RWPE2 (cell line): ENCODE measurements around the gene MTRF1.

Experiments
- ATAC-seq: fragments of 200-7000 bp; cut with Tn5 transposase; 3 replicates; pipeline ENCODE4 v1.9.1; 2021; ENCODE audit warnings: low read depth
- DNase-seq: peaks from one replicate; pipeline ENCODE4 v3.0.0-alpha.2; 2020; ENCODE audit warnings: low spot score
- H3K27ac ChIP-seq: fragments of 450-650 bp; 2 replicates; pipeline ENCODE4 v1.5.1; 2017; ENCODE audit warnings: mild to moderate bottlenecking; ENCODE audit not compliant: poor library complexity, severe bottlenecking
- H3K27me3 ChIP-seq: fragments of 250-450 bp; sonication (Bioruptor Pico); 2 replicates; pipeline ENCODE4 v1.5.1; 2021; ENCODE audit warnings: mild to moderate bottlenecking, moderate library complexity; ENCODE audit not compliant: insufficient read depth, poor library complexity, severe bottlenecking
- H3K36me3 ChIP-seq: fragments of 250-450 bp; sonication (Bioruptor Pico); 2 replicates; pipeline ENCODE4 v1.5.1; 2020; ENCODE audit warnings: low read depth, mild to moderate bottlenecking, moderate library complexity
- H3K4me1 ChIP-seq: fragments of 250-450 bp; sonication (Bioruptor Pico); 2 replicates; pipeline ENCODE4 v1.5.1; 2021; ENCODE audit warnings: mild to moderate bottlenecking, moderate library complexity; ENCODE audit not compliant: insufficient read depth, poor library complexity, severe bottlenecking
- H3K4me3 ChIP-seq: fragments of 250-450 bp; sonication (Bioruptor Pico); 2 replicates; pipeline ENCODE4 v1.5.1; 2021; ENCODE audit warnings: mild to moderate bottlenecking, moderate library complexity; ENCODE audit not compliant: severe bottlenecking
- H3K9me3 ChIP-seq: fragments of 250-450 bp; sonication (Bioruptor Pico); 2 replicates; pipeline ENCODE4 v1.5.1; 2021; ENCODE audit warnings: mild to moderate bottlenecking, moderate library complexity; ENCODE audit not compliant: severe bottlenecking
- CTCF ChIP-seq: fragments of 450-650 bp; IDR thresholded peaks from one replicate; pipeline ENCODE4 v1.5.1; 2017; ENCODE audit warnings: mild to moderate bottlenecking, moderate library complexity; ENCODE audit not compliant: poor library complexity, severe bottlenecking

MTRF1 gene

GRCh38 chr13:41188584-41188983 lies 74.8 kb downstream of the MTRF1 start:
- H3K4me1 ChIP-seq: peaks cover 26% of the 10 kb centered on the region
- no peak overlapping the region for H3K4me3 ChIP-seq
- H3K27me3 ChIP-seq: no peaks in the 10 kb centered on the region
- peak overlapping the region; percentile 37 for H3K27ac ChIP-seq
- H3K9me3 ChIP-seq: no peaks in the 10 kb centered on the region
- H3K36me3 ChIP-seq: peaks cover 18% of the 10 kb centered on the region; the same call in 1 of the 2 replicates
- DNase-seq (no peak), ATAC-seq (peak; percentile 66)
- no peak for TF ChIP-seq CTCF

DNA sequence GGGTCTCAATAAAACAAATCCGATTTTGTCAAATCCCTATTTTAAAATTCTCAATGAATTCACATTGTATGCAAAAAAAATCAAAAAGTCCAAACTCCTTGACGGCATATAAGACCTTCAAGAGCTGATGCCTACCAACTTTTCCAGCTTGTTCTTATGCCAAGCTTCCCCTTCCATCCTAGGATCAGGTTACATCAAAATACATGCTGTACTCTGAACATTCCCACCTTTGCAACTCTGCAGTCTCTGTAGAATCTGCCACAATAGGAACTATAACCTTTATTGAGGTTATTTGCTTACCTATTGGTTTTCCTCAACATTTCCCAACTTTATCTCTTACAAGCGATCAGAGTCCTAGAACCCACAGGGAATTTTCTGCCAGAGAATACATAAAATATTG lies 76.9 kb downstream of the MTRF1 start:
- Histone ChIP-seq H3K4me3 (no peak overlapping the region), H3K9me3 (no peaks in the 10 kb centered on the region), H3K36me3 (peaks cover 5% of the 10 kb centered on the region; the same call in 1 of the 2 replicates), H3K4me1 (peaks cover 30% of the 10 kb centered on the region), H3K27me3 (no peaks in the 10 kb centered on the region), H3K27ac (no peak overlapping the region)
- TF ChIP-seq CTCF: no peak
- ATAC-seq: no peak
- no peak for DNase-seq

- H3K9me3 ChIP-seq: no peaks in the 10 kb centered on the region
- DNase-seq (no peak), ATAC-seq (peak; percentile 75)
- H3K4me3 ChIP-seq: no peak overlapping the region
- no peaks in the 10 kb centered on the region for H3K27me3 ChIP-seq
- H3K27ac ChIP-seq: peak overlapping the region; percentile 28
- no peaks in the 10 kb centered on the region for H3K36me3 ChIP-seq
- peaks cover 14% of the 10 kb centered on the region for H3K4me1 ChIP-seq
- no peak for TF ChIP-seq CTCF
Observed at GRCh38 chr13:41182231-41182630, 81.1 kb downstream of the MTRF1 start.

DNA sequence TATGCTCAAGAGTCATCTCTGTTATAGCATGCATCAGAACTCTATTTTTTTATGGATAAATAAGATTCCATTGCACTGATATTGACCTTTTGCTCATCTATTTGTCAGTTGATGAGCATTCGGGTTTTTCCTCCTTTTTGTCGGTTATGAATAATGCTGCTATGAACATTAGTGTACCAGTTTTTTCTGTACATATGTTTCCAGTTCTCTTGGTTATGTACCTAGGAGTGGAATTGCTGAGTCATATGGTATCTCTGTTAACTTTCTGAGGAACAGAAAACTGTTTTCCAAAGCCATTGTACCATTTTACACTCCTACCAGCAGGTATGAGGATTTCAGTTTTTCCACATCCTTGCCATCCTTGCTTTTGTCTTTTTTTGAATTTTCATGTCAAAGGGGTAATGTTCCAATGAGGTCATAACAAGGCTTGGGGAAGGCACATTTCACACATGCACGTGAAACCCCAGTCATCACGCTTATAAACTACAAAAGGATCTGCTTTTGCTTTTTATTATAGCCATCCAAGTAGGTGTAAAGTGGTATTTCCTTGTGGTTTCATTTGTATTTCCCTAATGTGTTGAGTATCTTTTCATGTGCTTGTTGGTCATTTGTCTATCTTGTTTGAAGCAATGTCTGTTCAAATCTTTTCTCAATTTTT lies 83.7 kb downstream of the MTRF1 start:
- H3K4me1 ChIP-seq: peaks cover 14% of the 10 kb centered on the region
- DNase-seq: no peak
- no peaks in the 10 kb centered on the region for H3K36me3 ChIP-seq
- H3K27ac ChIP-seq: no peak overlapping the region
- no peaks in the 10 kb centered on the region for H3K27me3 ChIP-seq
- ATAC-seq: no peak
- no peak for TF ChIP-seq CTCF
- H3K9me3 ChIP-seq: no peaks in the 10 kb centered on the region
- H3K4me3 ChIP-seq: no peak overlapping the region

DNA sequence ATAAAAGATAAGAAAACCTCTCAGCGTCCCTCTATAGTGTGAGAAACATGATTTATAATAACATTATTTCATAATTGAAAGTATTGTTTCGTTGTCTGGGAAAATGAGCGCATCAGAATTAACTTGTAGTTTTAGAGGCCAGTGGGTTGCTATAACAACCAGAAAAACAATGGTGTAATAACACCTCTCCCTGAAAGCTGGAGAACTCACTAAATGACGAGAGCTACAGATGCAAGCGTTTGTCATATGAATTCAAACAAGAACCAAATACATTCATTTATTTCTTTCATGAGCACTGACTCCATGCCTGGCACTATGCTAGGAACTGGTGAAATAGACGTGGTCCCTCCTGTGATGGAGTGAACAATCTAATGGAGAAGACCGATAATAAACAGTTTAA lies 85.3 kb downstream of the MTRF1 start:
- TF ChIP-seq CTCF: no peak

More for the DNA sequence above, 85.3 kb downstream of the MTRF1 start:
- ATAC-seq: no peak
- Histone ChIP-seq H3K36me3 (no peaks in the 10 kb centered on the region), H3K27me3 (no peaks in the 10 kb centered on the region), H3K27ac (no peak overlapping the region), H3K4me1 (peaks cover 14% of the 10 kb centered on the region), H3K9me3 (no peaks in the 10 kb centered on the region), H3K4me3 (no peak overlapping the region)
- DNase-seq: no peak
